Measurements from ENCODE around the gene MCUB.

The MCUB gene

GRCh38 chr4:109572154-109572553 is 12.1 kb downstream of the MCUB start:
- Histone ChIP-seq H3K27me3 (replicated peaks; ENCODE audit: insufficient read depth, low read length) (no peaks in the 10 kb centered on the region), H3K79me2 (ENCODE audit: low read length) (peaks cover 18% of the 10 kb centered on the region; the same call in 1 of the 2 replicates), H3K4me3 (ENCODE audit: low read length) (no peak overlapping the region), H3K36me3 (replicated peaks; ENCODE audit: insufficient read depth, low read length) (no peaks in the 10 kb centered on the region), H3K9me3 (replicated peaks; ENCODE audit: insufficient read depth, low read length) (no peaks in the 10 kb centered on the region), H3K27ac (ENCODE audit: low read length) (no peak overlapping the region), H3K4me1 (ENCODE audit: low read length) (no peaks in the 10 kb centered on the region), H3K9ac (ENCODE audit: low read length) (no peak overlapping the region), H3K4me2 (ENCODE audit: low read depth, low read length) (no peak overlapping the region), H2AFZ (ENCODE audit: low read length) (no peak overlapping the region), H3F3A (ENCODE audit: insufficient read depth, low read length) (no peaks in the 10 kb centered on the region), H4K20me1 (ENCODE audit: insufficient read depth, low read length) (no peaks in the 10 kb centered on the region), H3K9me2 (replicated peaks; ENCODE audit: insufficient read depth, low read length) (no peaks in the 10 kb centered on the region)
- no peak for DNase-seq
- no peak for TF ChIP-seq EZH2 (optimal IDR thresholded peaks at IDR 0.05; ENCODE audit: low read depth, low read length)

- Histone ChIP-seq H3K4me2 (ENCODE audit: low read depth, low read length) (no peak overlapping the region), H2AFZ (ENCODE audit: low read length) (no peak overlapping the region)
Observed at GRCh38 chr4:109574443-109574850, 14.4 kb downstream of the MCUB start.

GRCh38 chr4:109574931-109575804 is 15.1 kb downstream of the MCUB start:
- Histone ChIP-seq H2AFZ (ENCODE audit: low read length) (no peak overlapping the region), H3F3A (ENCODE audit: insufficient read depth, low read length) (no peaks in the 10 kb centered on the region), H3K4me3 (ENCODE audit: low read length) (no peak overlapping the region), H3K79me2 (ENCODE audit: low read length) (peaks cover 12% of the 10 kb centered on the region; the same call in 1 of the 2 replicates), H3K9me3 (replicated peaks; ENCODE audit: insufficient read depth, low read length) (no peaks in the 10 kb centered on the region), H3K27ac (ENCODE audit: low read length) (no peak overlapping the region), H3K27me3 (replicated peaks; ENCODE audit: insufficient read depth, low read length) (no peaks in the 10 kb centered on the region), H3K9me2 (replicated peaks; ENCODE audit: insufficient read depth, low read length) (no peaks in the 10 kb centered on the region), H4K20me1 (ENCODE audit: insufficient read depth, low read length) (no peaks in the 10 kb centered on the region), H3K4me1 (ENCODE audit: low read length) (no peaks in the 10 kb centered on the region), H3K4me2 (ENCODE audit: low read depth, low read length) (no peak overlapping the region), H3K9ac (ENCODE audit: low read length) (no peak overlapping the region), H3K36me3 (replicated peaks; ENCODE audit: insufficient read depth, low read length) (no peaks in the 10 kb centered on the region)
- DNase-seq: no peak
- TF ChIP-seq EZH2phosphoT487 (IDR thresholded peaks at IDR 0.05; ENCODE audit: low read length): no peak

More at GRCh38 chr4:109574443-109574850, 14.4 kb downstream of the MCUB start:
- Histone ChIP-seq H3K9me2 (replicated peaks; ENCODE audit: insufficient read depth, low read length) (no peaks in the 10 kb centered on the region), H3K4me3 (ENCODE audit: low read length) (no peak overlapping the region), H3K79me2 (ENCODE audit: low read length) (peaks cover 18% of the 10 kb centered on the region; the same call in 1 of the 2 replicates), H3K27me3 (replicated peaks; ENCODE audit: insufficient read depth, low read length) (no peaks in the 10 kb centered on the region), H3K27ac (ENCODE audit: low read length) (no peak overlapping the region), H3K9me3 (replicated peaks; ENCODE audit: insufficient read depth, low read length) (no peaks in the 10 kb centered on the region), H3K36me3 (replicated peaks; ENCODE audit: insufficient read depth, low read length) (no peaks in the 10 kb centered on the region), H4K20me1 (ENCODE audit: insufficient read depth, low read length) (no peaks in the 10 kb centered on the region), H3K4me1 (ENCODE audit: low read length) (no peaks in the 10 kb centered on the region), H3K9ac (ENCODE audit: low read length) (no peak overlapping the region), H3F3A (ENCODE audit: insufficient read depth, low read length) (no peaks in the 10 kb centered on the region)
- TF ChIP-seq EZH2phosphoT487 (IDR thresholded peaks at IDR 0.05; ENCODE audit: low read length) (no peak), EZH2 (optimal IDR thresholded peaks at IDR 0.05; ENCODE audit: low read depth, low read length) (no peak)
- TF ChIP-seq, protein P1, sequence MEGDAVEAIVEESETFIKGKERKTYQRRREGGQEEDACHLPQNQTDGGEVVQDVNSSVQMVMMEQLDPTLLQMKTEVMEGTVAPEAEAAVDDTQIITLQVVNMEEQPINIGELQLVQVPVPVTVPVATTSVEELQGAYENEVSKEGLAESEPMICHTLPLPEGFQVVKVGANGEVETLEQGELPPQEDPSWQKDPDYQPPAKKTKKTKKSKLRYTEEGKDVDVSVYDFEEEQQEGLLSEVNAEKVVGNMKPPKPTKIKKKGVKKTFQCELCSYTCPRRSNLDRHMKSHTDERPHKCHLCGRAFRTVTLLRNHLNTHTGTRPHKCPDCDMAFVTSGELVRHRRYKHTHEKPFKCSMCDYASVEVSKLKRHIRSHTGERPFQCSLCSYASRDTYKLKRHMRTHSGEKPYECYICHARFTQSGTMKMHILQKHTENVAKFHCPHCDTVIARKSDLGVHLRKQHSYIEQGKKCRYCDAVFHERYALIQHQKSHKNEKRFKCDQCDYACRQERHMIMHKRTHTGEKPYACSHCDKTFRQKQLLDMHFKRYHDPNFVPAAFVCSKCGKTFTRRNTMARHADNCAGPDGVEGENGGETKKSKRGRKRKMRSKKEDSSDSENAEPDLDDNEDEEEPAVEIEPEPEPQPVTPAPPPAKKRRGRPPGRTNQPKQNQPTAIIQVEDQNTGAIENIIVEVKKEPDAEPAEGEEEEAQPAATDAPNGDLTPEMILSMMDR (IDR thresholded peaks at IDR 0.05; ENCODE audit: low read length): no peak
- DNase-seq: no peak

DNA sequence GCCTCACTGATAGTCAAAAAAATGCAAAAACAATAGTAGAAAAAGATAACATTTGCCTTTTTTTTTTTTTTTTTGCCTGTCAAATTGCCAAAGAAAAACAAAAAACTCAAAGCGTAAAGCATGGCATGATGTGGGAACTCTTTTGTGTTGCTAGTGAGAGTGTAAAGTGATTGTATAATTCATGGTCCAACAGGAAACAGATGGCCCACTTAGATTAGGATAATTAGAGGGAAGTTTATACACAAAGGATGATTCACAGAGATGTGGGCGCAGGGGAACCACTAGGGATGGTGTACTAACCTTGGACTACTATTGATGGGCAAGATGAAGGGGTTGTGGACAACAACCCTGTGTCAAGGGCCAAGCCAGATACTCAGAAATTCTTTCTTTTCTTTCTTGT is 16.4 kb downstream of the MCUB start:
- H4K20me1 ChIP-seq (ENCODE audit: insufficient read depth, low read length): no peaks in the 10 kb centered on the region
- H3K27ac ChIP-seq (ENCODE audit: low read length): no peak overlapping the region
- no peaks in the 10 kb centered on the region for H3K4me1 ChIP-seq (ENCODE audit: low read length)
- H2AFZ ChIP-seq (ENCODE audit: low read length): no peak overlapping the region
- no peaks in the 10 kb centered on the region for H3F3A ChIP-seq (ENCODE audit: insufficient read depth, low read length)
- TF ChIP-seq EZH2phosphoT487 (IDR thresholded peaks at IDR 0.05; ENCODE audit: low read length) (no peak), EZH2 (optimal IDR thresholded peaks at IDR 0.05; ENCODE audit: low read depth, low read length) (no peak)
- TF ChIP-seq, protein P1 (IDR thresholded peaks at IDR 0.05; ENCODE audit: low read length): no peak
- no peaks in the 10 kb centered on the region for H3K27me3 ChIP-seq (replicated peaks; ENCODE audit: insufficient read depth, low read length)
- H3K4me3 ChIP-seq (ENCODE audit: low read length): no peak overlapping the region
- DNase-seq: no peak
- no peaks in the 10 kb centered on the region for H3K36me3 ChIP-seq (replicated peaks; ENCODE audit: insufficient read depth, low read length)
- no peak overlapping the region for H3K4me2 ChIP-seq (ENCODE audit: low read depth, low read length)
- no peaks in the 10 kb centered on the region for H3K9me3 ChIP-seq (replicated peaks; ENCODE audit: insufficient read depth, low read length)
- H3K9me2 ChIP-seq (replicated peaks; ENCODE audit: insufficient read depth, low read length): no peaks in the 10 kb centered on the region
- 0 out of 2 replicates have a peak, but pooled peaks cover 4% of the 10 kb centered on the region for H3K79me2 ChIP-seq (ENCODE audit: low read length)
- H3K9ac ChIP-seq (ENCODE audit: low read length): no peak overlapping the region
